SU-DHL-6 (cell line): ENCODE results near the gene IDH2.

Experiments
- H2AFZ ChIP-seq: fragments of 200-600 bp; sonication (generic); 2 replicates; pipeline ENCODE4 v1.6.1; 2014; ENCODE audit warnings: low read depth, mild to moderate bottlenecking, moderate library complexity, mixed read lengths, antibody characterized with exemption, low read length; ENCODE audit not compliant: severe bottlenecking
- H3F3A ChIP-seq: fragments of 200-600 bp; shearing (Covaris generic); 2 replicates; pipeline ENCODE4 v1.6.0; 2016; ENCODE audit warnings: antibody characterized with exemption, mild to moderate bottlenecking; ENCODE audit not compliant: insufficient read depth
- H3K27ac ChIP-seq: fragments of 200-600 bp; sonication (generic); 2 replicates; pipeline ENCODE4 v1.5.1; 2016; ENCODE audit warnings: low read depth, mild to moderate bottlenecking, low read length, moderate library complexity, mixed read lengths
- H3K27me3 ChIP-seq: fragments of 200-600 bp; sonication (generic), shearing (Covaris generic); 2 replicates; pipeline ENCODE4 v1.6.0; 2014; ENCODE audit warnings: mild to moderate bottlenecking, low read length
- H3K36me3 ChIP-seq: fragments of 200-600 bp; sonication (generic); 2 replicates; pipeline ENCODE4 v1.6.1; 2014; ENCODE audit warnings: mild to moderate bottlenecking, low read length, mixed read lengths
- H3K4me2 ChIP-seq: fragments of 300-600, 200-600 bp; shearing (Covaris generic), sonication (generic); 2 replicates; pipeline ENCODE4 v1.6.0; 2014; ENCODE audit warnings: low read length, low read depth, mild to moderate bottlenecking; ENCODE audit not compliant: poor library complexity, severe bottlenecking
- H3K4me3 ChIP-seq: fragments of 200-600 bp; sonication (generic); 2 replicates; pipeline ENCODE4 v1.5.1; 2014; ENCODE audit warnings: antibody characterized with exemption, low read length, mild to moderate bottlenecking, mixed read lengths; ENCODE audit not compliant: insufficient read depth, poor library complexity, severe bottlenecking
- H3K79me2 ChIP-seq: fragments of 200-600 bp; sonication (generic); 2 replicates; pipeline ENCODE4 v1.6.1; 2014; ENCODE audit warnings: mild to moderate bottlenecking, low read length, moderate library complexity; ENCODE audit not compliant: insufficient read depth
- H3K9ac ChIP-seq: fragments of 200-600 bp; sonication (generic); 2 replicates; pipeline ENCODE4 v1.7.0; 2014; ENCODE audit warnings: mild to moderate bottlenecking, low read length
- H3K9me2 ChIP-seq: fragments of 200-600 bp; sonication (generic); replicated peaks from 2 replicates; pipeline ENCODE4 v1.6.1; 2014; ENCODE audit warnings: low read length; ENCODE audit not compliant: insufficient read depth
- H3K9me3 ChIP-seq: fragments of 200-600 bp; sonication (generic); 2 replicates; pipeline ENCODE4 v1.6.1; 2014; ENCODE audit warnings: low read length, mixed read lengths; ENCODE audit not compliant: insufficient read depth
- H4K20me1 ChIP-seq: fragments of 200-600 bp; sonication (generic); 2 replicates; pipeline ENCODE4 v1.6.1; 2014; ENCODE audit warnings: low read depth, mild to moderate bottlenecking, antibody characterized with exemption, low read length, moderate library complexity, mixed read lengths
- CTCF ChIP-seq: fragments of 200-600 bp; sonication (generic); IDR thresholded peaks from one replicate; pipeline ENCODE4 v1.5.1; 2017; ENCODE audit warnings: antibody characterized with exemption, mild to moderate bottlenecking, low read length, moderate library complexity; ENCODE audit not compliant: insufficient read depth, poor library complexity, severe bottlenecking
- EZH2phosphoT487 ChIP-seq: fragments of 200-600 bp; sonication (generic), shearing (Covaris generic); conservative IDR thresholded peaks from 2 replicates; pipeline ENCODE4 v1.6.1; 2018; ENCODE audit warnings: mild to moderate bottlenecking, antibody characterized with exemption, low read length, moderate library complexity, mixed read lengths

The IDH2 gene

GRCh38 chr15:90090226-90090848 lies 11.9 kb downstream of the IDH2 start:
- no peaks in the 10 kb centered on the region for H4K20me1 ChIP-seq

GRCh38 chr15:90087454-90088154 lies 14.7 kb downstream of the IDH2 start:
- H3K79me2 ChIP-seq = no peaks in the 10 kb centered on the region
- TF ChIP-seq CTCF (no peak), EZH2phosphoT487 (no peak)
- H4K20me1 ChIP-seq = no peaks in the 10 kb centered on the region
- H3K4me3 ChIP-seq = no peak overlapping the region
- H3K4me2 ChIP-seq = no peak overlapping the region
- no peak overlapping the region for H2AFZ ChIP-seq
- H3K36me3 ChIP-seq = no peaks in the 10 kb centered on the region
- H3K27ac ChIP-seq = no peak overlapping the region
- no peaks in the 10 kb centered on the region for H3K27me3 ChIP-seq
- no peak overlapping the region for H3K9ac ChIP-seq
- no peaks in the 10 kb centered on the region for H3K9me3 ChIP-seq
- no peaks in the 10 kb centered on the region for H3K9me2 ChIP-seq
- no peaks in the 10 kb centered on the region for H3F3A ChIP-seq

More at GRCh38 chr15:90090226-90090848, 11.9 kb downstream of the IDH2 start:
- H2AFZ ChIP-seq = no peak overlapping the region
- H3K4me3 ChIP-seq = no peak overlapping the region
- no peaks in the 10 kb centered on the region for H3K36me3 ChIP-seq
- H3K9ac ChIP-seq = no peak overlapping the region
- H3K9me2 ChIP-seq = no peaks in the 10 kb centered on the region
- H3K27me3 ChIP-seq = no peaks in the 10 kb centered on the region
- H3K27ac ChIP-seq = no peak overlapping the region
- H3K9me3 ChIP-seq = no peaks in the 10 kb centered on the region
- TF ChIP-seq CTCF = no peak
- TF ChIP-seq EZH2phosphoT487 = no peak
- H3K4me2 ChIP-seq = no peak overlapping the region
- H3F3A ChIP-seq = no peaks in the 10 kb centered on the region
- H3K79me2 ChIP-seq = no peaks in the 10 kb centered on the region

GRCh38 chr15:90086868-90087268 lies 15.4 kb downstream of the IDH2 start:
- TF ChIP-seq CTCF (peak; percentile 79), EZH2phosphoT487 (no peak)
- Histone ChIP-seq H3K4me2 (no peak overlapping the region), H3K27me3 (no peaks in the 10 kb centered on the region), H3K27ac (no peak overlapping the region), H3K79me2 (no peaks in the 10 kb centered on the region), H3K9me2 (no peaks in the 10 kb centered on the region), H3K9me3 (no peaks in the 10 kb centered on the region), H4K20me1 (no peaks in the 10 kb centered on the region), H3K36me3 (no peaks in the 10 kb centered on the region), H3K4me3 (no peak overlapping the region), H3K9ac (no peak overlapping the region), H2AFZ (no peak overlapping the region), H3F3A (no peaks in the 10 kb centered on the region)
